Immature natural killer cell (primary cell): Measurements from ENCODE around the gene TSR1. TPM values are rescaled to one million over a fixed set of nuclear protein-coding genes. Genes with fewer than 3 reads are reported as not detected.

Source experiments
- DNase-seq, 3 donors: peaks; one replicate each; pipeline ENCODE4 v3.0.0; 2022; ENCODE audit warnings: mixed read lengths in 1 of 3
- H3K27ac Mint-ChIP-seq, 6 donors: one replicate each; pipeline ENCODE4 v1.8.0; 2020; ENCODE audit warnings: mixed read lengths in 6 of 6, mild to moderate bottlenecking in 5 of 6, inconsistent platforms in 4 of 6, moderate library complexity in 3 of 6
- H3K27me3 Mint-ChIP-seq, 3 donors: one replicate each; pipeline ENCODE4 v1.8.0; 2020 to 2021; ENCODE audit warnings: low read depth in 3 of 3, mild to moderate bottlenecking in 3 of 3, mixed read lengths in 3 of 3, moderate library complexity in 3 of 3, inconsistent platforms in 1 of 3
- H3K36me3 Mint-ChIP-seq, 3 donors: one replicate each; pipeline ENCODE4 v1.8.0; 2020; ENCODE audit warnings: mixed read lengths in 3 of 3, inconsistent platforms in 2 of 3, mild to moderate bottlenecking in 2 of 3
- H3K4me1 Mint-ChIP-seq, 2 donors: one replicate each; pipeline ENCODE4 v1.8.0; 2020; ENCODE audit warnings: inconsistent platforms in 2 of 2, mild to moderate bottlenecking in 2 of 2, mixed read lengths in 2 of 2, moderate library complexity in 1 of 2
- H3K4me3 Mint-ChIP-seq, 5 donors: one replicate each; pipeline ENCODE4 v1.8.0; 2020; ENCODE audit warnings: mild to moderate bottlenecking in 5 of 5, mixed read lengths in 5 of 5, inconsistent platforms in 3 of 5, moderate library complexity in 3 of 5
- H3K9me3 Mint-ChIP-seq, 6 donors: one replicate each; pipeline ENCODE4 v1.8.0; 2020; ENCODE audit warnings: mild to moderate bottlenecking in 6 of 6, mixed read lengths in 6 of 6, inconsistent platforms in 4 of 6, moderate library complexity in 3 of 6
- polyA plus RNA-seq, 3 donors: library from polyadenylated mRNA; unstranded; fragments of 300-500 nt; fragmentation: Illumina TruSeq; gene quantifications; one replicate each; pipeline ENCODE4 v1.2.3, GENCODE V29; 2021

TSR1 gene
- polyA plus RNA-seq, 3 donors from 2014 or later: 8.0 to 17.1 (median 9.5) TPM

GRCh38 chr17:2304931-2305330 lies 31.3 kb downstream of the TSR1 start:
- DNase-seq: no peak
- Mint-ChIP-seq H3K36me3 (peaks cover 3 to 4% (median 3%) of the 10 kb centered on the region in 3 donors), H3K27me3 (peaks cover 3 to 9% (median 4%) of the 10 kb centered on the region in 3 donors), H3K27ac (peak overlapping the region in 3 of 6 donors; percentile 27 to 64 (median 35)), H3K4me3 (peak overlapping the region; percentile 55 to 93 (median 67)), H3K9me3 (no peaks in the 10 kb centered on the region), H3K4me1 (peaks cover 37 to 53% of the 10 kb centered on the region in 2 donors)

GRCh38 chr17:2303204-2304188 lies 32.8 kb downstream of the TSR1 start, which contains the start of the genes SMG6 and SRR:
Gene SMG6 (minus strand): TSS chr17:2303785. CDS start chr17:2303720, 65 bp downstream.
Gene SRR (plus strand): TSS chr17:2303950. CDS start chr17:2315561, 11,611 bp downstream.
- Mint-ChIP-seq H3K4me3 (peak within 1 kb of the TSS; percentile 89 to 93 (median 92)), H3K4me1 (peaks cover 41 to 48% of the 10 kb centered on the region in 2 donors), H3K27ac (peak within 1 kb of the TSS; percentile 72 to 93 (median 88)), H3K36me3 (peaks cover 7 to 9% (median 8%) of the 10 kb centered on the region in 3 donors), H3K9me3 (no peaks in the 10 kb centered on the region), H3K27me3 (peaks cover 3 to 8% (median 4%) of the 10 kb centered on the region in 3 donors)
- peak; percentile 89 to 93 (median 91) for DNase-seq

- H3K27me3 Mint-ChIP-seq: peaks cover 3 to 8% (median 4%) of the 10 kb centered on the region in 3 donors
- H3K4me3 Mint-ChIP-seq: peak overlapping the region; percentile 89 to 93 (median 92)
- H3K4me1 Mint-ChIP-seq: peaks cover 41 to 53% of the 10 kb centered on the region in 2 donors
- H3K36me3 Mint-ChIP-seq: peaks cover 9 to 12% (median 11%) of the 10 kb centered on the region in 3 donors
- H3K9me3 Mint-ChIP-seq: no peaks in the 10 kb centered on the region
- H3K27ac Mint-ChIP-seq: peak overlapping the region; percentile 72 to 93 (median 88)
- no peak for DNase-seq
Measured at GRCh38 chr17:2302778-2303203, 33.5 kb downstream of the TSR1 start.

- Mint-ChIP-seq H3K27me3 (peaks cover 3 to 6% (median 4%) of the 10 kb centered on the region in 3 donors), H3K27ac (no peak overlapping the region), H3K9me3 (no peaks in the 10 kb centered on the region), H3K36me3 (peaks cover 20 to 35% (median 25%) of the 10 kb centered on the region in 3 donors), H3K4me1 (peaks cover 41 to 54% of the 10 kb centered on the region in 2 donors), H3K4me3 (no peak overlapping the region)
- no peak for DNase-seq
Measured at GRCh38 chr17:2299756-2300155, 36.5 kb downstream of the TSR1 start.

GRCh38 chr17:2299136-2299535 lies 37.1 kb downstream of the TSR1 start:
- no peak overlapping the region for H3K4me3 Mint-ChIP-seq
- no peak overlapping the region for H3K27ac Mint-ChIP-seq
- H3K4me1 Mint-ChIP-seq: peaks cover 40 to 53% of the 10 kb centered on the region in 2 donors
- H3K9me3 Mint-ChIP-seq: no peaks in the 10 kb centered on the region
- DNase-seq: no peak
- peaks cover 2 to 6% (median 4%) of the 10 kb centered on the region in 3 donors for H3K27me3 Mint-ChIP-seq
- peaks cover 20 to 40% (median 25%) of the 10 kb centered on the region in 3 donors for H3K36me3 Mint-ChIP-seq

GRCh38 chr17:2297023-2297422 lies 39.2 kb downstream of the TSR1 start:
- no peak for DNase-seq
- Mint-ChIP-seq H3K4me1 (peaks cover 32 to 43% of the 10 kb centered on the region in 2 donors), H3K27ac (no peak overlapping the region), H3K27me3 (no peaks in the 10 kb centered on the region), H3K9me3 (no peaks in the 10 kb centered on the region), H3K4me3 (no peak overlapping the region), H3K36me3 (peaks cover 22 to 49% (median 26%) of the 10 kb centered on the region in 3 donors)

GRCh38 chr17:2295575-2295974 lies 40.7 kb downstream of the TSR1 start:
- Mint-ChIP-seq H3K4me3 (no peak overlapping the region), H3K36me3 (peaks cover 32 to 59% (median 32%) of the 10 kb centered on the region in 3 donors), H3K4me1 (peaks cover 18 to 33% of the 10 kb centered on the region in 2 donors), H3K27me3 (peaks cover 0 to 2% (median 0%) of the 10 kb centered on the region in 3 donors), H3K27ac (peak overlapping the region in 3 of 6 donors; percentile 1 to 45 (median 19)), H3K9me3 (no peaks in the 10 kb centered on the region)
- DNase-seq: no peak

- H3K27ac Mint-ChIP-seq: peak overlapping the region in 1 of 6 donors; percentile 31
- H3K4me3 Mint-ChIP-seq: no peak overlapping the region
- peaks cover 10 to 14% of the 10 kb centered on the region in 2 donors for H3K4me1 Mint-ChIP-seq
- peaks cover 21 to 51% (median 39%) of the 10 kb centered on the region in 3 donors for H3K36me3 Mint-ChIP-seq
- peaks cover 0 to 5% (median 0%) of the 10 kb centered on the region in 3 donors for H3K27me3 Mint-ChIP-seq
- no peaks in the 10 kb centered on the region for H3K9me3 Mint-ChIP-seq
- DNase-seq: no peak
Measured at GRCh38 chr17:2292100-2292499, 44.2 kb downstream of the TSR1 start.

- Mint-ChIP-seq H3K27me3 (peaks cover 0 to 5% (median 0%) of the 10 kb centered on the region in 3 donors), H3K9me3 (no peaks in the 10 kb centered on the region), H3K4me3 (no peak overlapping the region), H3K27ac (no peak overlapping the region), H3K36me3 (peaks cover 22 to 44% (median 32%) of the 10 kb centered on the region in 3 donors), H3K4me1 (no peaks in the 10 kb centered on the region)
- no peak for DNase-seq
Measured at GRCh38 chr17:2289878-2290478, 46.3 kb downstream of the TSR1 start.

GRCh38 chr17:2283302-2283701 lies 53.0 kb downstream of the TSR1 start:
- Mint-ChIP-seq H3K27me3 (peaks cover 0 to 9% (median 2%) of the 10 kb centered on the region in 3 donors), H3K36me3 (peaks cover 45 to 56% (median 53%) of the 10 kb centered on the region in 3 donors), H3K27ac (peak overlapping the region in 2 of 6 donors; percentile 30 to 32), H3K9me3 (no peaks in the 10 kb centered on the region), H3K4me1 (peaks cover 5 to 15% of the 10 kb centered on the region in 2 donors), H3K4me3 (no peak overlapping the region)
- DNase-seq: no peak

GRCh38 chr17:2282297-2282873 lies 53.9 kb downstream of the TSR1 start:
- peak; percentile 57 to 66 (median 61) for DNase-seq
- peaks cover 5 to 15% of the 10 kb centered on the region in 2 donors for H3K4me1 Mint-ChIP-seq
- no peaks in the 10 kb centered on the region for H3K9me3 Mint-ChIP-seq
- peaks cover 0 to 6% (median 2%) of the 10 kb centered on the region in 3 donors for H3K27me3 Mint-ChIP-seq
- H3K36me3 Mint-ChIP-seq: peaks cover 42 to 52% (median 48%) of the 10 kb centered on the region in 3 donors
- H3K27ac Mint-ChIP-seq: peak overlapping the region; percentile 29 to 90 (median 71)
- H3K4me3 Mint-ChIP-seq: no peak overlapping the region

- Mint-ChIP-seq H3K4me1 (peaks cover 24 to 36% of the 10 kb centered on the region in 2 donors), H3K4me3 (no peak overlapping the region), H3K27me3 (peaks cover 0 to 6% (median 2%) of the 10 kb centered on the region in 3 donors), H3K9me3 (no peaks in the 10 kb centered on the region), H3K36me3 (peaks cover 36 to 45% (median 39%) of the 10 kb centered on the region in 3 donors), H3K27ac (peak overlapping the region in 2 of 6 donors; percentile 75 to 80)
- DNase-seq: no peak
Measured at GRCh38 chr17:2279707-2280106, 56.5 kb downstream of the TSR1 start.
